Lower leg skin (tissue), 3 donors: ENCODE results near the gene PHF3.

Experiments used
- POLR2A ChIP-seq, 2 donors: fragments of 450-650 bp; IDR thresholded peaks; one replicate each; pipeline ENCODE4 v1.6.1; 2016 to 2017; ENCODE audit warnings: antibody characterized with exemption in 2 of 2, mild to moderate bottlenecking in 1 of 2, moderate library complexity in 1 of 2
- TF ChIP-seq, protein P1 (sequence below), 3 donors: fragments of 450-650 bp; IDR thresholded peaks; one replicate each; pipeline ENCODE4 v1.5.1; 2016; ENCODE audit warnings: antibody characterized with exemption in 3 of 3, mild to moderate bottlenecking in 3 of 3, moderate library complexity in 2 of 3

- no peak for TF ChIP-seq POLR2A (IDR thresholded peaks at IDR 0.05)
- TF ChIP-seq, protein P1, sequence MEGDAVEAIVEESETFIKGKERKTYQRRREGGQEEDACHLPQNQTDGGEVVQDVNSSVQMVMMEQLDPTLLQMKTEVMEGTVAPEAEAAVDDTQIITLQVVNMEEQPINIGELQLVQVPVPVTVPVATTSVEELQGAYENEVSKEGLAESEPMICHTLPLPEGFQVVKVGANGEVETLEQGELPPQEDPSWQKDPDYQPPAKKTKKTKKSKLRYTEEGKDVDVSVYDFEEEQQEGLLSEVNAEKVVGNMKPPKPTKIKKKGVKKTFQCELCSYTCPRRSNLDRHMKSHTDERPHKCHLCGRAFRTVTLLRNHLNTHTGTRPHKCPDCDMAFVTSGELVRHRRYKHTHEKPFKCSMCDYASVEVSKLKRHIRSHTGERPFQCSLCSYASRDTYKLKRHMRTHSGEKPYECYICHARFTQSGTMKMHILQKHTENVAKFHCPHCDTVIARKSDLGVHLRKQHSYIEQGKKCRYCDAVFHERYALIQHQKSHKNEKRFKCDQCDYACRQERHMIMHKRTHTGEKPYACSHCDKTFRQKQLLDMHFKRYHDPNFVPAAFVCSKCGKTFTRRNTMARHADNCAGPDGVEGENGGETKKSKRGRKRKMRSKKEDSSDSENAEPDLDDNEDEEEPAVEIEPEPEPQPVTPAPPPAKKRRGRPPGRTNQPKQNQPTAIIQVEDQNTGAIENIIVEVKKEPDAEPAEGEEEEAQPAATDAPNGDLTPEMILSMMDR (IDR thresholded peaks at IDR 0.05) = no peak
Observed at GRCh38 chr6:63744810-63745209, 109.2 kb downstream of the PHF3 start.
